AG08396 (cell line): Measurements from ENCODE around the gene CDYL.
"Not testable (repeated sequence)": the region's sequence is repeated elsewhere in the genome, so short reads cannot be mapped to it uniquely, and the experiment has no call there.

Experiments
- DNase-seq: peaks from one replicate; pipeline ENCODE4 v3.0.0; 2012; ENCODE audit warnings: low spot score, mixed read lengths

The CDYL gene

GRCh38 chr6:4804095-4804494, 27.9 kb downstream of the CDYL start:
- peak; percentile 21 for DNase-seq

GRCh38 chr6:4805553-4806336, 29.5 kb downstream of the CDYL start:
- peak; percentile 47 for DNase-seq

- no peak for DNase-seq
Measured at GRCh38 chr6:4806337-4806725, 30.1 kb downstream of the CDYL start.

GRCh38 chr6:4806791-4807190, 30.6 kb downstream of the CDYL start:
- DNase-seq: no peak

- DNase-seq: no peak
Measured at GRCh38 chr6:4808396-4808795, 32.2 kb downstream of the CDYL start.

- no peak for DNase-seq
Measured at GRCh38 chr6:4809999-4810918, 34.1 kb downstream of the CDYL start.

GRCh38 chr6:4812068-4812467, 35.9 kb downstream of the CDYL start:
- no peak for DNase-seq

GRCh38 chr6:4813055-4813454, 36.9 kb downstream of the CDYL start:
- no peak for DNase-seq

GRCh38 chr6:4814212-4814611, 38.0 kb downstream of the CDYL start:
- DNase-seq: no peak

DNA sequence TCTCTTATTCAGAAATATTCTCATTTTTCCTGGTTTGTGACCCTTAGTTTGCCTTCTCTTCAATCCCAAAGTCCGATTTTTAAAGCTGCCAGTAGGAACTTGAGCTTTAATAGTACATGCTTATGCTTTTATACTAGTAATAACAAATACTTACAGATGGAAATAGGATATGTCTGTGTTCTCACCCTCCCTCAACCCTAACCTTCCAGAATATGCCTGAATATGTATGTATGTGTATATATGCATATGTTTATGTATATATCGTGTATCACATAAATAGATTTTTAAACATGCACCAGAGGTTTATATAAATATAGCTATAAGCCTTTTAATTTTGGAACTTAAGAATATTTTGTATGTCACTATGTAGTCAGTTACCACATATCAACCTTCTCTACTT, 38.8 kb downstream of the CDYL start:
- DNase-seq: no peak

GRCh38 chr6:4815584-4815983, 39.4 kb downstream of the CDYL start:
- no peak for DNase-seq

DNA sequence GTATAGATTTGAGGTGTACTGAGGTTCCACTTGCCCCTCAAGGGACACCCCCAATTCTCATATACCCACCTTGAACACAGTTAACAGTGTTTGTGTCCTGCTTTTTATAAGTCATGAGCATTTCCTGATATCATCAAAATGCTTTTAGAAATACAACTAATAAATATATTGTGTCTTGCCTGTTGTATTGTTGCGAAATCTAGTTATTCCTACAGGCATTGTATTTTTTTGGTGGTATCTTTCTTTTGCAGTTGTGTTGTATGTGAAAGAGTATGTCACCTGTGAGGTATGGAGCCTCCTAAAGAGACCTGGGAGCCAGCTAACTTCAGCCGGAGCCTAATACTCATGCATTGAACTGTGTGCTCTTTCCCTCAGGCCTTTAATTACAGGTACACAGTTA, 40.7 kb downstream of the CDYL start:
- DNase-seq: no peak

GRCh38 chr6:4817551-4817950, 41.3 kb downstream of the CDYL start:
- DNase-seq: no peak

GRCh38 chr6:4818272-4818938, 42.2 kb downstream of the CDYL start:
- DNase-seq: no peak

GRCh38 chr6:4819706-4820283, 43.6 kb downstream of the CDYL start:
- no peak for DNase-seq

GRCh38 chr6:4820704-4821276, 44.6 kb downstream of the CDYL start:
- peak; percentile 45 for DNase-seq

DNA sequence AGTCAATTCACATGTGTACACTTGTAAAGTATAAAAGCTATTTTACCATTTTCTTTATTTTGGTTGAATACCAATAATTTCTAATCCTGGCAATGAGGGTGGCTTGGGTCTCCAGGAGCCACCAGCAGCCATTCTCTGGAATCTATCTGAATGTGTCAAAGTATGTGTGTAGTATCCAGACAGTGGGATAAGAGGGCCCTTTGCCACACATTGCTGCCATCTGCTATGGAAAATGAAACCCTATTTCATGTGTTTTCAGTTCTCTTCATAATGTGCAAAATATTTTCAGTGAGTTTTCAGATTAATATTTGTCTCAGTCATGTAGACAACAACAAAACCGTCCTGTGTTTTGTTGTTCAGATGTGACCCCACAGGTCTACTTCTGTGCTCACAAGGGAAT, 46.3 kb downstream of the CDYL start:
- no peak for DNase-seq

GRCh38 chr6:4828187-4828698, 52.0 kb downstream of the CDYL start:
- DNase-seq: no peak

GRCh38 chr6:4829089-4829488, 52.9 kb downstream of the CDYL start:
- no peak for DNase-seq

DNA sequence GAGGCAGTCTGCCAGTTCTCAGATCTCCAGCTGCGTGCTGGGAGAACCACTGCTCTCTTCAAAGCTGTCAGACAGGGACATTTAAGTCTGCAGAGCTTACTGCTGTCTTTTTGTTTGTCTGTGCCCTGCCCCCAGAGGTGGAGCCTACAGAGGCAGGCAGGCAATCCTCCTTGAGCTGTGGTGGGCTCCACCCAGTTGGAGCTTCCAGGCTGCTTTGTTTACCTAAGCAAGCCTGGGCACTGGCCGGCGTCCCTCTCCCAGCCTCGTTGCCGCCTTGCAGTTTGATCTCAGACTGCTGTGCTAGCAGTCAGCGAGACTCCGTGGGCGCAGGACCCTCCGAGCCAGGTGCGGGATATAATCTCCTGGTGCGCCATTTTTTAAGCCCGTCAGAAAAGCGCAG, 59.3 kb downstream of the CDYL start:
- not testable (repeated sequence) for DNase-seq

DNA sequence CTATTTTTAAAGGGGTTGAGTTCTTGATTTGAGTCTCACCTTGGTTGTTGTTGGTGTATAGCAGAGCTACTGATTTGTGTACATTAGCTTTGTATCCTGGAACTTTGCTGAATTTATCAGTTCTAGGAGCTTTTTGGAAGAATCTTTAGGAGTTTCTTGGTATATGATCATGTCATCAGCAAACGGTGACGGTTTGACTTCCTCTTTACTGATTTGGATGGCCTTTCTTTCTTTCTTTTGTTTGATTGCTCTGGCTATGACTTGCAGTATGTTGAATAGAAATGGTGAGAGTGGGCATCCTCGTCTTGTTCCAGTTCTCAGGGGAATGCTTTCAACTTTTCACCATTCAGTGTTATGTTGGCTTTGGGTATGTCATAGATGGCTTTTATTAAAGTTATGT, 64.0 kb downstream of the CDYL start:
- DNase-seq: no peak

- no peak for DNase-seq
Measured at GRCh38 chr6:4844108-4844507, 67.9 kb downstream of the CDYL start.
